SK-N-SH treated with all-trans-retinoic acid at 6 μM for 48 hours (cell line): Measurements from ENCODE around the gene ARHGAP44.

Experiments used
- ARNTL ChIP-seq: fragments of 450-650 bp; formaldehyde crosslinking; IDR thresholded peaks from 2 replicates; pipeline ENCODE4 v1.5.0; 2020; ENCODE audit warnings: low read depth, mild to moderate bottlenecking, moderate library complexity, borderline replicate concordance
- CSDC2 ChIP-seq: fragments of 250-450 bp; sonication (Bioruptor Pico); IDR thresholded peaks from 2 replicates; pipeline ENCODE4 v1.5.0; 2020; ENCODE audit warnings: mild to moderate bottlenecking, moderate library complexity
- GLIS3 ChIP-seq: fragments of 250-450 bp; sonication (Bioruptor Pico); IDR thresholded peaks from 2 replicates; pipeline ENCODE4 v1.5.0; 2020; ENCODE audit warnings: mild to moderate bottlenecking, moderate library complexity
- PPARA ChIP-seq: fragments of 250-450 bp; sonication (Bioruptor Pico); IDR thresholded peaks from 2 replicates; pipeline ENCODE4 v1.5.0; 2020; ENCODE audit warnings: mild to moderate bottlenecking, borderline replicate concordance
- SNAI2 ChIP-seq: fragments of 250-450 bp; sonication (Bioruptor Pico); IDR thresholded peaks from 2 replicates; pipeline ENCODE4 v1.5.0; 2020; ENCODE audit warnings: mild to moderate bottlenecking, moderate library complexity
- TOX ChIP-seq: fragments of 250-450 bp; sonication (Bioruptor Pico); IDR thresholded peaks from 2 replicates; pipeline ENCODE4 v1.8.0; 2021; ENCODE audit warnings: mild to moderate bottlenecking, moderate library complexity, borderline replicate concordance
- ZFP3 ChIP-seq: fragments of 250-450 bp; sonication (Bioruptor Pico); IDR thresholded peaks from 2 replicates; pipeline ENCODE4 v1.5.0; 2020; ENCODE audit warnings: mild to moderate bottlenecking, moderate library complexity
- ZNF565 ChIP-seq: fragments of 450-650 bp; formaldehyde crosslinking; conservative IDR thresholded peaks from 2 replicates; pipeline ENCODE4 v1.5.0; 2020; ENCODE audit warnings: low read depth, mild to moderate bottlenecking, moderate library complexity
- ZNF70 ChIP-seq: fragments of 450-650 bp; formaldehyde crosslinking; IDR thresholded peaks from 2 replicates; pipeline ENCODE4 v1.5.0; 2020; ENCODE audit warnings: mild to moderate bottlenecking, moderate library complexity
- ZNF8 ChIP-seq: fragments of 450-650 bp; formaldehyde crosslinking; IDR thresholded peaks from 2 replicates; pipeline ENCODE4 v1.5.0; 2020; ENCODE audit warnings: mild to moderate bottlenecking, moderate library complexity
- TF ChIP-seq, protein P1 (sequence below): fragments of 250-450 bp; sonication (Bioruptor Pico); IDR thresholded peaks from 2 replicates; pipeline ENCODE4 v1.5.1; 2020; ENCODE audit warnings: low read depth, mild to moderate bottlenecking, moderate library complexity
- TF ChIP-seq, protein P2 (sequence below): fragments of 250-450 bp; sonication (Bioruptor Pico); IDR thresholded peaks from 2 replicates; pipeline ENCODE4 v1.8.0; 2021; ENCODE audit warnings: low read depth, mild to moderate bottlenecking, moderate library complexity, borderline replicate concordance

DNA sequence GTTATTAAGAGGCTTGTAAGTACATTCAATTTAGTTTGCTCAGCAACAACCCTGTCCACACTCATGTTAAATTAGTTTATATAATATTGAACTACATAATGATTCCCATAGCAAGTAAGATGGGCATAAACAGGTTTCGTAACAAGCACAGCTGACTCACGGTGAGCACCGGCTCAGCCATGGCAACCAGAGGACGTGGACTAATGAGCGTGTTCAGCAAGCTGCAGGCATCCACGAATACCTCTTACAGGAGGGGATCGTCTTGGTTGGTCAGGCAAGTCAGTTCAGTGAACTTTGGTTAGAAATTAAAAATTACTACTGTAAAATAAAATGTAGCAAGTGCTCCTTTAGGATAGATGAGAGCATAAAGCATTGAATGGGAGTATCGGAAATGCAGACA, 170.1 kb downstream of the ARHGAP44 start:
- TF ChIP-seq CSDC2 (CRISPR knock-in tag) (no peak), TOX (no peak), ZFP3 (CRISPR knock-in tag) (no peak), ZNF70 (CRISPR knock-in tag) (no peak), ARNTL (CRISPR knock-in tag) (no peak), PPARA (CRISPR knock-in tag) (no peak), GLIS3 (CRISPR knock-in tag) (no peak), ZNF565 (no peak), ZNF8 (CRISPR knock-in tag) (no peak), SNAI2 (CRISPR knock-in tag) (no peak)
- TF ChIP-seq, protein P1, sequence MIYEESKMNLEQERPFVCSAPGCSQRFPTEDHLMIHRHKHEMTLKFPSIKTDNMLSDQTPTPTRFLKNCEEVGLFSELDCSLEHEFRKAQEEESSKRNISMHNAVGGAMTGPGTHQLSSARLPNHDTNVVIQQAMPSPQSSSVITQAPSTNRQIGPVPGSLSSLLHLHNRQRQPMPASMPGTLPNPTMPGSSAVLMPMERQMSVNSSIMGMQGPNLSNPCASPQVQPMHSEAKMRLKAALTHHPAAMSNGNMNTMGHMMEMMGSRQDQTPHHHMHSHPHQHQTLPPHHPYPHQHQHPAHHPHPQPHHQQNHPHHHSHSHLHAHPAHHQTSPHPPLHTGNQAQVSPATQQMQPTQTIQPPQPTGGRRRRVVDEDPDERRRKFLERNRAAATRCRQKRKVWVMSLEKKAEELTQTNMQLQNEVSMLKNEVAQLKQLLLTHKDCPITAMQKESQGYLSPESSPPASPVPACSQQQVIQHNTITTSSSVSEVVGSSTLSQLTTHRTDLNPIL = no peak
- TF ChIP-seq, protein P2, sequence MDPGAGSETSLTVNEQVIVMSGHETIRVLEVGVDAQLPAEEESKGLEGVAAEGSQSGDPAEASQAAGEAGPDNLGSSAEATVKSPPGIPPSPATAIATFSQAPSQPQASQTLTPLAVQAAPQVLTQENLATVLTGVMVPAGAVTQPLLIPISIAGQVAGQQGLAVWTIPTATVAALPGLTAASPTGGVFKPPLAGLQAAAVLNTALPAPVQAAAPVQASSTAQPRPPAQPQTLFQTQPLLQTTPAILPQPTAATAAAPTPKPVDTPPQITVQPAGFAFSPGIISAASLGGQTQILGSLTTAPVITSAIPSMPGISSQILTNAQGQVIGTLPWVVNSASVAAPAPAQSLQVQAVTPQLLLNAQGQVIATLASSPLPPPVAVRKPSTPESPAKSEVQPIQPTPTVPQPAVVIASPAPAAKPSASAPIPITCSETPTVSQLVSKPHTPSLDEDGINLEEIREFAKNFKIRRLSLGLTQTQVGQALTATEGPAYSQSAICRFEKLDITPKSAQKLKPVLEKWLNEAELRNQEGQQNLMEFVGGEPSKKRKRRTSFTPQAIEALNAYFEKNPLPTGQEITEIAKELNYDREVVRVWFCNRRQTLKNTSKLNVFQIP (CRISPR knock-in tag) = no peak
